A673 (cell line): Measurements from ENCODE around the gene COL5A1. TPM values are rescaled to one million over a fixed set of nuclear protein-coding genes. Genes with fewer than 3 reads are reported as not detected.

ENCODE experiments used
- BruUV-seq: library from RNA; stranded (reverse); fragments of 400-500 nt; replicated peaks from 2 replicates; lab custom pipeline; 2021; lab: Mats Ljungman, UMichigan
- CTCF ChIA-PET: fragments of 300-600 bp; sonication (Branson Sonifier 250); formaldehyde crosslinking; loops from one replicate; lab custom pipeline; 2022; ENCODE audit warnings: antibody characterized with exemption; lab: Charles Lee
- POLR2A ChIA-PET: fragments of 300-600 bp; sonication (Branson Sonifier 250); formaldehyde crosslinking; loops from one replicate; lab custom pipeline; 2022; ENCODE audit warnings: antibody characterized with exemption; ENCODE audit not compliant: low non-redundant PET; lab: Charles Lee
- DNase-seq: peaks from one replicate; pipeline ENCODE4 v3.0.0-alpha.2; 2015; ENCODE audit warnings: low spot score
- H3K27ac ChIP-seq: fragments of 200-600 bp; sonication (generic); 2 replicates; pipeline ENCODE4 v1.5.1; 2016; ENCODE audit warnings: mixed run types, low read depth, mild to moderate bottlenecking, mixed read lengths, antibody characterized with exemption, low read length; ENCODE audit not compliant: poor library complexity, severe bottlenecking
- H3K27me3 ChIP-seq: fragments of 200-600 bp; sonication (generic); replicated peaks from 2 replicates; pipeline ENCODE4 v1.6.1; 2017; ENCODE audit warnings: mixed run types, low read depth, mild to moderate bottlenecking, mixed read lengths, antibody characterized with exemption, low read length; ENCODE audit not compliant: insufficient read depth, poor library complexity
- H3K36me3 ChIP-seq: fragments of 200-600 bp; sonication (generic); 2 replicates; pipeline ENCODE4 v1.6.1; 2016; ENCODE audit warnings: mixed run types, mild to moderate bottlenecking, mixed read lengths, antibody characterized with exemption, low read length; ENCODE audit not compliant: insufficient read depth, poor library complexity, severe bottlenecking
- H3K4me1 ChIP-seq: fragments of 200-600 bp; sonication (generic); 2 replicates; pipeline ENCODE4 v1.6.1; 2017; ENCODE audit warnings: mixed run types, mild to moderate bottlenecking, mixed read lengths, antibody characterized with exemption, low read length; ENCODE audit not compliant: insufficient read depth, poor library complexity, severe bottlenecking
- H3K4me3 ChIP-seq: fragments of 200-600 bp; sonication (generic); 2 replicates; pipeline ENCODE4 v1.5.1; 2016; ENCODE audit warnings: low read depth, mixed run types, mild to moderate bottlenecking, mixed read lengths, low read length; ENCODE audit not compliant: poor library complexity, severe bottlenecking
- H3K9me3 ChIP-seq: fragments of 200-600 bp; sonication (generic); 2 replicates; pipeline ENCODE4 v1.6.1; 2016; ENCODE audit warnings: mixed run types, low read depth, mild to moderate bottlenecking, mixed read lengths, antibody characterized with exemption, low read length; ENCODE audit not compliant: poor library complexity, severe bottlenecking
- EZH2 ChIP-seq: fragments of 200-600 bp; sonication (generic); IDR thresholded peaks from 2 replicates; pipeline ENCODE4 v1.6.1; 2017; ENCODE audit warnings: borderline replicate concordance, low read depth, mild to moderate bottlenecking, mixed read lengths, antibody characterized with exemption, low read length; ENCODE audit not compliant: poor library complexity, severe bottlenecking
- intact Hi-C: fragments of 100-400 bp; cut with micrococcal nuclease; formaldehyde crosslinking; loops from one replicate; pipeline ENCODE4 v1.10.0; 2022; ENCODE audit not compliant: unreplicated experiment
- total RNA-seq: library from RNA; stranded (reverse); gene quantifications from 2 replicates; pipeline ENCODE4 v1.2.3, GENCODE V29; 2021
- TF ChIP-seq, protein P1 (sequence below): fragments of 300-800, 200-600 bp; sonication (generic); conservative IDR thresholded peaks from 2 replicates; pipeline ENCODE4 v1.5.1; 2017; ENCODE audit warnings: low read depth, mild to moderate bottlenecking, antibody characterized with exemption, low read length, moderate library complexity, mixed read lengths

Gene COL5A1
- total RNA-seq, 1 experiment from 2014 or later = 33.6 TPM

DNA sequence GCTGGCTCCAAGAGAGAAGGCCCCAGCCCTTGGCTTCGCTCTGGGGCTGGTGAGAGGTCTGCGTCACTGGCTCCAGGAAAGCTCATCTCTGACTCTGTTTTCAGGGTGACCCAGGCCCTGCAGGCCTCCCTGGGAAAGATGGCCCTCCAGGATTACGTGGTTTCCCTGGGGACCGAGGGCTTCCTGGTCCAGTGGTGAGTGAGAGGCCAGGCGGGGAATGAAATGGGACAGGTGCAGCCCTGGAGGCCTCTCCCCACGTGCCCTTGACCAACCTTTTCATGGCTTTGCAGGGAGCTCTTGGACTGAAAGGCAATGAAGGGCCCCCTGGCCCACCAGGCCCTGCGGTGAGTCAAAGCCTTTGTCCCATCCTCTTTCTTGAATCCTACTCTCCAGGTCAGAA is 163.3 kb downstream of the COL5A1 start:
- ChIA-PET CTCF (no interaction called here), POLR2A (no interaction called here)
- Histone ChIP-seq H3K4me3 (no peak overlapping the region), H3K4me1 (no peaks in the 10 kb centered on the region), H3K27ac (no peak overlapping the region), H3K36me3 (no peaks in the 10 kb centered on the region), H3K27me3 (no peaks in the 10 kb centered on the region), H3K9me3 (no peaks in the 10 kb centered on the region)
- TF ChIP-seq, protein P1, sequence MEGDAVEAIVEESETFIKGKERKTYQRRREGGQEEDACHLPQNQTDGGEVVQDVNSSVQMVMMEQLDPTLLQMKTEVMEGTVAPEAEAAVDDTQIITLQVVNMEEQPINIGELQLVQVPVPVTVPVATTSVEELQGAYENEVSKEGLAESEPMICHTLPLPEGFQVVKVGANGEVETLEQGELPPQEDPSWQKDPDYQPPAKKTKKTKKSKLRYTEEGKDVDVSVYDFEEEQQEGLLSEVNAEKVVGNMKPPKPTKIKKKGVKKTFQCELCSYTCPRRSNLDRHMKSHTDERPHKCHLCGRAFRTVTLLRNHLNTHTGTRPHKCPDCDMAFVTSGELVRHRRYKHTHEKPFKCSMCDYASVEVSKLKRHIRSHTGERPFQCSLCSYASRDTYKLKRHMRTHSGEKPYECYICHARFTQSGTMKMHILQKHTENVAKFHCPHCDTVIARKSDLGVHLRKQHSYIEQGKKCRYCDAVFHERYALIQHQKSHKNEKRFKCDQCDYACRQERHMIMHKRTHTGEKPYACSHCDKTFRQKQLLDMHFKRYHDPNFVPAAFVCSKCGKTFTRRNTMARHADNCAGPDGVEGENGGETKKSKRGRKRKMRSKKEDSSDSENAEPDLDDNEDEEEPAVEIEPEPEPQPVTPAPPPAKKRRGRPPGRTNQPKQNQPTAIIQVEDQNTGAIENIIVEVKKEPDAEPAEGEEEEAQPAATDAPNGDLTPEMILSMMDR = no peak
- no peak for TF ChIP-seq EZH2
- no TSS peak for BruUV-seq
- no peak for DNase-seq
- intact Hi-C loops = no loop called here

DNA sequence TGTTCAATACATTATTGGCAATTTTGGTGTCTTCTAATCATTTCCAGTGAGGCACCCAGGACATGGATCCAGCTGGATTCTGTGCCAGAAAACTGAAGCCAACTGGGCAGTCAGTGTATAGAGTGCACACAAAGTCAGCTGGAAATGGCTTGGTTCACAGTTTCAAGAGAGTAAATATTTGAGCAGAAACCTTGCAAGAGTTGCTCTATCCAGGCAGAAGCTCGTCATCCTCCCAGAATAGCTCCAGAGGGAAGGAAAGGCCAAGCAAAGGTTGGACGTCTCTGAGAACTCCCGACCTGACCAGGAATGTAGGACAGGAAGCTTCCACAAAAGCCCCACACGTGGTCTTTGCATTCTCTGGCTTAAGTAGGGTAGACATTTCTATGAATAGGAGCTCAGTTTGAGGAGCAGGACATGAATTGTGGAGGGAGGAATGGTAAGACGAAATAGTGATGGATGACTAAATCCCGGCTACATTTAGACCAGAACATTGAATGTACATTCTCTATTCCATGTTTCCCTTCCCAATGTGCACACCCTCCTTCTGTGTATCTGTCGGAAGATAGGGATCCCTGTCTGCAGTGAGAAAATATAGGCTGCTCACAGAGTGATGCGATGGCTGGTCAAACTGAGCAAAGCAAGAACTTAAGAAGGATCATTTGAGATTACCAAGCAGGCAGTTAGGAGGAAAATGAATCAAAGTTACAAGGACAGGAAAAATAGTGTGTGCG is 166.3 kb downstream of the COL5A1 start:
- TF ChIP-seq EZH2 = no peak
- TF ChIP-seq, protein P1 = no peak
- H3K36me3 ChIP-seq = no peaks in the 10 kb centered on the region
- intact Hi-C loops = no loop called here
- H3K9me3 ChIP-seq = no peaks in the 10 kb centered on the region
- no peak overlapping the region for H3K27ac ChIP-seq
- POLR2A ChIA-PET = interaction anchor here (0.6 kb wide), 1 partner anchor 27 kb away, joined by 4 read pairs; no protein-coding TSS in a partner anchor
- no peak overlapping the region for H3K4me3 ChIP-seq
- CTCF ChIA-PET = no interaction called here
- H3K27me3 ChIP-seq = no peaks in the 10 kb centered on the region
- H3K4me1 ChIP-seq = peaks cover 11% of the 10 kb centered on the region
- no peak for DNase-seq
- BruUV-seq = no TSS peak

DNA sequence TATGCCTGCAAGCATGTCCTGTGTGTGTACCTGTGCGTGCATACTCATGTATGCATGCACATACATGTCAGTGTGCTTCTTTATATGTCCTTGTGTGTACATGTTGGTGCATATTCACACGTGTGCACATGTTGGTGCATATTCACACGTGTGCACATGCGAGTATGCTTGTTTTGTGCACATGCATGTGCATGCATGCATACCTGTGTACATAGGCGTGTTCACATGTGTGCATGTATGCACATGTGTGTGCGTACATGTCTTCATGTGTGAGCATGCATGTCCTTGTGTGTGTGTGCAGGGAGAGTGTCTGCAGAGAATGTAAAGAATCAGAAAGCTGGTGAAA is 166.8 kb downstream of the COL5A1 start:
- Histone ChIP-seq H3K27ac (no peak overlapping the region), H3K4me3 (no peak overlapping the region), H3K36me3 (no peaks in the 10 kb centered on the region), H3K4me1 (peaks cover 11% of the 10 kb centered on the region), H3K9me3 (no peaks in the 10 kb centered on the region), H3K27me3 (no peaks in the 10 kb centered on the region)
- ChIA-PET CTCF (no interaction called here), POLR2A (no interaction called here)
- no peak for DNase-seq
- intact Hi-C loops = no loop called here
- TF ChIP-seq EZH2 = no peak
- TF ChIP-seq, protein P1 = no peak
- BruUV-seq = no TSS peak
